Erythroblast (primary cell): ENCODE data around the gene PDE6D.

Source experiments
- GATA1 ChIP-seq: IDR thresholded peaks from 2 replicates; pipeline ENCODE4 v1.6.1; 2011; ENCODE audit warnings: low read depth, mild to moderate bottlenecking, control low read depth, low read length, moderate library complexity
- POLR2A ChIP-seq: IDR thresholded peaks from 2 replicates; pipeline ENCODE4 v1.6.1; 2011; ENCODE audit warnings: mild to moderate bottlenecking, low read length

- TF ChIP-seq POLR2A (no peak), GATA1 (no peak)
These were observed 93.8 kb downstream of the PDE6D start for GRCh38 chr2:231687133-231687852.
